ENCODE results near the gene MAT1A. TPM values are rescaled to one million over a fixed set of nuclear protein-coding genes. Genes with fewer than 3 reads are reported as not detected.

Gene MAT1A
- total RNA-seq, 1 experiment from 2014 or later, result 2.1 TPM

GRCh38 chr10:80280071-80280800, 9.2 kb downstream of the MAT1A start:
- H3K27me3 Mint-ChIP-seq (ENCODE audit: low read depth), result no peaks in the 10 kb centered on the region
- H3K36me3 Mint-ChIP-seq (ENCODE audit: insufficient read depth in 1 of 3, low read depth in 3 of 3), result no peaks in the 10 kb centered on the region
- Histone ChIP-seq H4K20me1 (ENCODE audit: control insufficient read depth, insufficient read depth, insufficient read length) (no peaks in the 10 kb centered on the region), H2BK5ac (ENCODE audit: insufficient read length, low read length) (no peak overlapping the region), H3K79me2 (ENCODE audit: insufficient read depth, low read length) (no peaks in the 10 kb centered on the region), H3K56ac (ENCODE audit: insufficient read length, low read depth, low read length) (no peak overlapping the region), H3K18ac (ENCODE audit: insufficient read length, low read depth, low read length) (no peak overlapping the region), H3K23me2 (ENCODE audit: insufficient read length, low read depth, low read length, poor library complexity, severe bottlenecking) (no peaks in the 10 kb centered on the region), H3K9me3 (ENCODE audit: control insufficient read depth, low read depth, low read length) (no peaks in the 10 kb centered on the region), H3K4me2 (ENCODE audit: insufficient read depth, insufficient read length, low read length) (no peak overlapping the region), H2BK12ac (ENCODE audit: insufficient read length, low read depth, low read length) (no peak overlapping the region), H4K91ac (ENCODE audit: insufficient read length, low read depth, low read length) (no peak overlapping the region), H4K8ac (replicated peaks; ENCODE audit: insufficient read length, low read depth, low read length) (no peak overlapping the region), H3K27me3 (ENCODE audit: insufficient read depth, low read length) (no peaks in the 10 kb centered on the region), H3K9ac (ENCODE audit: extremely low read depth, insufficient read length, low read length) (no peak overlapping the region), H3K23ac (ENCODE audit: insufficient read length, low read depth, low read length) (no peak overlapping the region), H3K14ac (ENCODE audit: insufficient read depth, low read length) (no peak overlapping the region), H2BK120ac (ENCODE audit: low read depth, low read length, poor library complexity, severe bottlenecking) (no peak overlapping the region), H3T11ph (ENCODE audit: low read length) (no peak overlapping the region), H3K4ac (ENCODE audit: low read depth, low read length) (no peak overlapping the region), H2AK5ac (ENCODE audit: insufficient read length, low read length) (no peak overlapping the region), H4K5ac (ENCODE audit: insufficient read length, low read depth, low read length) (no peak overlapping the region), H3K79me1 (ENCODE audit: insufficient read depth, low read depth, low read length, poor library complexity, severe bottlenecking) (no peaks in the 10 kb centered on the region), H3K4me1 (ENCODE audit: insufficient read depth, low read length) (no peaks in the 10 kb centered on the region), H2BK15ac (ENCODE audit: low read depth, low read length) (no peak overlapping the region), H2AFZ (ENCODE audit: low read length) (no peak overlapping the region), H2BK20ac (ENCODE audit: low read depth, low read length, poor library complexity, severe bottlenecking) (no peak overlapping the region), H3K27ac (ENCODE audit: insufficient read length, low read depth, low read length) (no peak overlapping the region)
- H3K4me3 Mint-ChIP-seq, result no peak overlapping the region
- DNase-seq, result no peak
- H3K27ac Mint-ChIP-seq, result no peak overlapping the region
- H3K4me1 Mint-ChIP-seq, result peaks cover 0 to 9% of the 10 kb centered on the region in 2 experiments; a peak in 3 of 4 replicates
- TF ChIP-seq CTCF (conservative IDR thresholded peaks at IDR 0.05), result no peak
- H3K9me3 Mint-ChIP-seq, result no peaks in the 10 kb centered on the region
- WGBS (ENCODE audit: extremely low coverage, insufficient read length, low lambda C conversion rate), result no CpG with 5 or more reads among the region's 23 CpGs

Measured in H9 (cell line).